BLaER1 treated with 17β-estradiol and CSF1 and Interleukin-3, amounts not matched to agents 10 nM and 100 nM (cell line): ENCODE measurements around the gene ITGAV.
A peak's percentile ranks its signal among the peaks of the same experiment; 100 is the strongest.

Experiments
- H3K27ac ChIP-seq, 11 experiments: shearing (Covaris generic); formaldehyde crosslinking; 2 replicates each; pipeline ENCODE4 v1.8.1; 2022
- H3K27me3 ChIP-seq, 11 experiments: shearing (Covaris generic); formaldehyde crosslinking; 2 replicates each; pipeline ENCODE4 v1.8.1; 2022
- H3K36me3 ChIP-seq, 11 experiments: shearing (Covaris generic); formaldehyde crosslinking; 2 replicates each; pipeline ENCODE4 v1.8.1; 2022
- H3K4me1 ChIP-seq, 10 experiments: shearing (Covaris generic); formaldehyde crosslinking; 2 replicates each; pipeline ENCODE4 v1.8.1; 2022
- H3K4me2 ChIP-seq, 11 experiments: shearing (Covaris generic); formaldehyde crosslinking; 2 replicates each; pipeline ENCODE4 v1.8.1; 2022
- H3K4me3 ChIP-seq, 10 experiments: shearing (Covaris generic); formaldehyde crosslinking; 2 replicates each; pipeline ENCODE4 v1.8.1; 2022
- H3K9ac ChIP-seq, 11 experiments: shearing (Covaris generic); formaldehyde crosslinking; 2 replicates each; pipeline ENCODE4 v1.8.1; 2022
- H3K9me3 ChIP-seq, 11 experiments: shearing (Covaris generic); formaldehyde crosslinking; replicated peaks in 1 of 11; 2 replicates each; pipeline ENCODE4 v1.8.1; 2022
- H4K20me1 ChIP-seq, 11 experiments: shearing (Covaris generic); formaldehyde crosslinking; 2 replicates each; pipeline ENCODE4 v1.8.1; 2022
- Cebpa-rat ChIP-seq, 11 experiments: shearing (Covaris generic); IDR thresholded peaks; 2 replicates each; pipeline ENCODE4 v1.8.1; 2022

The ITGAV gene

DNA sequence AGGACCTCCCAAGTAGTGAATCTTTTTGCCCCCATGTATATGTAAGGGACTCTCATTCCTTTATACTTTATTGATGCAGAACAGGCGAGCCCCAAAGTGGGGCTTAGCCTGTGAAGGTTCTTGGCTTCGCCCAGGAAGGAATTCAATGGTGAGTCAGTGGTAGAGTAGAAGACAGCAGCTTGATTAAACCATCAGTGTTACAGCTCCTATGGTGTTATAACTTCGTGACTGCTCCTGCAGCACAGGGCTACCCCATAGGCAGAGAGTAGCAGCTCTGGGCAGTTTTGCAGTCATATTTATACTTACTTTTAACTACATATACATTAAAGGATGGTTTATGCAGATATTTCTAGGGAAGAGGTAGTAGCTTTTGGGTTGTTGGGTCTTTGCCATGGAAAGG lies 115.0 kb downstream of the ITGAV start:
- H3K36me3 ChIP-seq, result no peaks in the 10 kb centered on the region
- H3K9me3 ChIP-seq, result no peaks in the 10 kb centered on the region
- TF ChIP-seq Cebpa-rat (IDR thresholded peaks at IDR 0.05), result no peak
- H3K4me1 ChIP-seq, result peaks cover 0 to 8% (median 4%) of the 10 kb centered on the region in 10 experiments; a peak in 7 of 20 replicates
- no peak overlapping the region for H3K4me2 ChIP-seq
- no peak overlapping the region for H3K9ac ChIP-seq
- H3K27me3 ChIP-seq, result no peaks in the 10 kb centered on the region
- no peaks in the 10 kb centered on the region for H4K20me1 ChIP-seq
- no peak overlapping the region for H3K27ac ChIP-seq
- no peak overlapping the region for H3K4me3 ChIP-seq

DNA sequence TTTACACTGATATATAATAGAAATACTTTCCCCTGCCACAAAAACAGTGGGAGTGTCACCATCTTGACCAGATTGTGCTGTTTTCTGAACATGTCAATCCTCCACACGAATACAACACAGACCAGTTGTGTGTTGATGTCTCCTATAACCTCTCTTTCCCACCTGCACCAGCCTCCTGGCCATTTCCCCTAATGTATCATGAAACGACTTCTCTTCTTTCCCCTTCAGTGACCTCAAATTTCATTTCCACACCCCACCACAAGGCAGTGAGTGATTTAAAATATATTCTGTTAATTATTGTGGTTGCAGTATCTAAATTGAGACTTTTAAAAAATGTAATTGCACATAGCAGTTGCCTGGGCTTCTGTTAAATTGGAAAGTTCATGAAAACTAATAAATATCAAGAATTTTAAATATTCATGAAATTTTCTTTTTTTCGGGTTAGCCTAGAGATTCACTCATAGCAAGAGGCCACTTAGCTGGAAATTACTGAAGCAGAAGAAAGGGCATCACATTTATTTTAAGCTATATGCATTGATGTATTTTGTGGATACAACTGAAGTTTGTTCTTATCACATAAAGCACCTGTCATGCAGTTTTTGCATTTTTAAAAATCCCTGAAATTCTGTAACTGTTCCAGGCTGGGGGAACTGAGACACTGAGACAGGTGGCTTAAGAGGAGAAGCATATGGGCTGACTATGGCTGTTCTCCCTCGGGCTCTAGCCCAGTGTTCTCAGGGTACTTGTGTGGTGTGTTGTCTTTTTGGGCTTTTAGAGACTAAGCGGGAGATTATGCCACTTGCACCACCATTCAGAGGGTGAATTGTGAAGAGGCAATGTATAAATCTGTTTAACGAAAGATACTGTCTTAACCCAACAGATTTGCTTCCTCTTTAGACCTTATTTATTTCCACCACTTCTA lies 119.9 kb downstream of the ITGAV start:
- H3K9ac ChIP-seq, result no peak overlapping the region
- no peaks in the 10 kb centered on the region for H3K9me3 ChIP-seq
- peak overlapping the region in 5 of 11 experiments; percentile 5 to 35 (median 12); a peak in 5 of 22 replicates for H3K4me2 ChIP-seq
- peaks cover 0 to 23% (median 11%) of the 10 kb centered on the region in 10 experiments; a peak in 11 of 20 replicates for H3K4me1 ChIP-seq
- H3K27ac ChIP-seq, result no peak overlapping the region
- no peaks in the 10 kb centered on the region for H3K27me3 ChIP-seq
- no peak for TF ChIP-seq Cebpa-rat (IDR thresholded peaks at IDR 0.05)
- H4K20me1 ChIP-seq, result no peaks in the 10 kb centered on the region
- H3K4me3 ChIP-seq, result no peak overlapping the region
- no peaks in the 10 kb centered on the region for H3K36me3 ChIP-seq

- H3K27me3 ChIP-seq, result no peaks in the 10 kb centered on the region
- no peak for TF ChIP-seq Cebpa-rat (IDR thresholded peaks at IDR 0.05)
- H3K36me3 ChIP-seq, result no peaks in the 10 kb centered on the region
- no peaks in the 10 kb centered on the region for H4K20me1 ChIP-seq
- H3K4me3 ChIP-seq, result no peak overlapping the region
- H3K9ac ChIP-seq, result no peak overlapping the region
- no peak overlapping the region for H3K27ac ChIP-seq
- H3K9me3 ChIP-seq, result no peaks in the 10 kb centered on the region
- peaks cover 0 to 30% (median 15%) of the 10 kb centered on the region in 10 experiments; a peak in 11 of 20 replicates for H3K4me1 ChIP-seq
- H3K4me2 ChIP-seq, result no peak overlapping the region; a peak in 1 of 22 replicates
These were observed 123.8 kb downstream of the ITGAV start for GRCh38 chr2:186713691-186714090.

DNA sequence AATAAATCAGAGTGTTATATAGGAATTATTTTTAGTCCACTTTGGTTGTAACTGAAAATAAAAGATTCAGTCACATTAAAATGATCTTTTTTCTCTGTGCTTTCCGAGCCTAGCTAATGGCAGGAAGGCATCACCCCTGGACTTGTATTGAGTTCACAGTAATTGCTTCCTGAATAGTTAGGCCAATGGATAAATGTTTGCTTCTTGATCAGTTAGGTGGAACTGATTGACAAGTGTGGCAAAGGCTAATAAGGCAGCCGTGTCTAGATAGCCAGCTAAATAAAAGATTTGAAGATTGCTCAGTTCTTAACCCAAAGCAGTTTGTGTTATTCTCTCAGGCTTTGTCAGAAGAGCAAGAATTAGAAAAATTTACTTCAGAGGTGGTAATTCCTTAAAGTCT lies 124.8 kb downstream of the ITGAV start:
- TF ChIP-seq Cebpa-rat (IDR thresholded peaks at IDR 0.05), result no peak
- H3K36me3 ChIP-seq, result no peaks in the 10 kb centered on the region
- H3K9ac ChIP-seq, result no peak overlapping the region
- H3K4me2 ChIP-seq, result peak overlapping the region in 7 of 11 experiments; percentile 11 to 66 (median 43); a peak in 9 of 22 replicates
- H3K9me3 ChIP-seq, result no peaks in the 10 kb centered on the region
- no peak overlapping the region for H3K4me3 ChIP-seq
- no peak overlapping the region for H3K27ac ChIP-seq
- no peaks in the 10 kb centered on the region for H4K20me1 ChIP-seq
- no peaks in the 10 kb centered on the region for H3K27me3 ChIP-seq
- H3K4me1 ChIP-seq, result peaks cover 0 to 24% (median 13%) of the 10 kb centered on the region in 10 experiments; a peak in 11 of 20 replicates

GRCh38 chr2:186716004-186716403 lies 126.1 kb downstream of the ITGAV start:
- no peak for TF ChIP-seq Cebpa-rat (IDR thresholded peaks at IDR 0.05)
- Histone ChIP-seq H3K4me1 (peaks cover 0 to 17% (median 9%) of the 10 kb centered on the region in 10 experiments; a peak in 11 of 20 replicates), H3K9ac (no peak overlapping the region), H4K20me1 (no peaks in the 10 kb centered on the region), H3K27me3 (no peaks in the 10 kb centered on the region), H3K9me3 (no peaks in the 10 kb centered on the region), H3K4me2 (no peak overlapping the region), H3K27ac (no peak overlapping the region), H3K36me3 (no peaks in the 10 kb centered on the region), H3K4me3 (no peak overlapping the region)

DNA sequence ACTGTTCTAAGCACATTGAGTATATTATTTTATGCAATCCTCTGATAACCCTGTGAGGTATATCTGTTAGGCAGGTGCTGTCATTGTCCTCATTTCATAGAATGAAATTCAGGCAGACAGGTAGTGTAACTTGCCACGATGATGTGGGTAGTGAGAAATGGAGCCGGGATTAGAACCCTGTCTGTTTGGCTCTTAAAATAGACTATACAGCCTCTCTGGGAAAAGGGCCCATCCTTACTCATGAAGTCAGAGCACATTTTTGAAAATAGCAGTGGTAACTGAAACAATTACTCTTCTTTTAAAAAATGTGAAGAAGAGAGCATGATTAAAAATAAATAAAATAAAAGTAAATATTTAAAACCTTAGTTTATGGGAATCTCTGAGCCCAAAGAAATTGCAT lies 127.0 kb downstream of the ITGAV start:
- H4K20me1 ChIP-seq, result no peaks in the 10 kb centered on the region
- no peak overlapping the region for H3K4me3 ChIP-seq
- TF ChIP-seq Cebpa-rat (IDR thresholded peaks at IDR 0.05), result no peak
- peaks cover 0 to 17% (median 9%) of the 10 kb centered on the region in 10 experiments; a peak in 11 of 20 replicates for H3K4me1 ChIP-seq
- no peaks in the 10 kb centered on the region for H3K36me3 ChIP-seq
- no peaks in the 10 kb centered on the region for H3K27me3 ChIP-seq
- H3K27ac ChIP-seq, result no peak overlapping the region
- H3K4me2 ChIP-seq, result no peak overlapping the region
- H3K9ac ChIP-seq, result no peak overlapping the region
- no peaks in the 10 kb centered on the region for H3K9me3 ChIP-seq

DNA sequence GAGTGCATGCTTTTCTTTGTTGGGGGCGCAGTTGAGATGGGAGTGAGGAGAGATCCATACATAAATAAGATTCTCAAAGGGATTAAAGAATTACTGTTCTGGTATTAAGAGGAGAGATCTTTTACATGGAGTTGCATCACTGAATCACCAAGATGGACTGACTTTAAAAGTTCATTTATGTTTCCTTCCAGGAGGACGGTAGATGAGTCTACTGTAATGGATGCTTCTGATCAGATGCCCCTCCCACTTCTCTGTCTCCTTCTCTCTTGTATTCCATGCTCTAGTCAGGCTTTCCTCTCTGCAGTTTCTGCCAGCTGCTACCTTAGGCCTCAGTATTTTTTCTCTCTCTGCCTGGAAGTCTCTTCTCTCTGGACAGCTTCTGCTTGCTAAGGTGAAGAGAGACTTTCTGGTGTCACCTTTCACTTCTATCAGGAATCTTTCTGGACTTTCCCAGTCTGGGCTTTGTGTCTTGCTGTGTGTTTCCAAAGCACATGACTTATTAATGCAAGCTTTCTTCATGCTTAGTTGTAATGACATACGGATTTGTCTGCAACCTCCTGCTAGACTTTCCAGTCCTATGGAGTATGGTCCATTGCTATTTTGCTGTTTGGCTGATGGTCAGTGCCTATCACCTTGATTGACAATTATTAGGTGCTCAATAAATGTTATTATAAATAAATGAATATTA lies 127.6 kb downstream of the ITGAV start:
- H3K27me3 ChIP-seq, result no peaks in the 10 kb centered on the region
- no peak overlapping the region for H3K4me2 ChIP-seq
- no peak overlapping the region for H3K9ac ChIP-seq
- TF ChIP-seq Cebpa-rat (IDR thresholded peaks at IDR 0.05), result no peak
- H3K9me3 ChIP-seq, result no peaks in the 10 kb centered on the region
- H3K4me1 ChIP-seq, result peaks cover 0 to 17% (median 9%) of the 10 kb centered on the region in 10 experiments; a peak in 11 of 20 replicates
- H3K4me3 ChIP-seq, result no peak overlapping the region
- no peak overlapping the region for H3K27ac ChIP-seq
- H4K20me1 ChIP-seq, result no peaks in the 10 kb centered on the region
- H3K36me3 ChIP-seq, result no peaks in the 10 kb centered on the region

- Histone ChIP-seq H3K4me3 (no peak overlapping the region), H3K27ac (no peak overlapping the region), H3K27me3 (no peaks in the 10 kb centered on the region), H4K20me1 (no peaks in the 10 kb centered on the region), H3K4me2 (no peak overlapping the region), H3K9ac (no peak overlapping the region), H3K36me3 (no peaks in the 10 kb centered on the region), H3K4me1 (peaks cover 0 to 17% (median 9%) of the 10 kb centered on the region in 10 experiments; a peak in 11 of 20 replicates), H3K9me3 (no peaks in the 10 kb centered on the region)
- no peak for TF ChIP-seq Cebpa-rat (IDR thresholded peaks at IDR 0.05)
These were observed 128.3 kb downstream of the ITGAV start for GRCh38 chr2:186718122-186718521.

DNA sequence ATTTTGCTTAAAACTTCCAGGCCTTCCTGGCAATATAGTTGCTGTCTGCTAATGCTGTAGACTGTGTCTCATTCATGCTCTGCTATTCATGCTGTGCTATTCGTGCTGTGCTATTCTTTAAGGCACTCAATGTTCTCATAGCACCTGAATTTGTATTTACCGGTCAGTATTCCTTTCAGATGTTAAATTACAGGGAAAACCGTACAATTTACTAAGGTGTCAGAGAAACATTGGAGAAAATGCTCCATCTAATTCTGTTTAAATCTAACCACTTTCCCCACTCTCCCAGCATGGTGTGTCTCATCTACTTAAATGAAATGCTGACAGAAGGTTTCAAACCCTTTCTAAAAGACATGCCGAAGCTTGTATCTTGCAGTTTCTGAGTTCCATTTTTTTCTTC lies 129.0 kb downstream of the ITGAV start:
- H4K20me1 ChIP-seq, result no peaks in the 10 kb centered on the region
- H3K4me1 ChIP-seq, result peaks cover 0 to 15% (median 9%) of the 10 kb centered on the region in 10 experiments; a peak in 11 of 20 replicates
- H3K4me2 ChIP-seq, result no peak overlapping the region
- no peak overlapping the region for H3K27ac ChIP-seq
- no peak overlapping the region for H3K4me3 ChIP-seq
- no peaks in the 10 kb centered on the region for H3K27me3 ChIP-seq
- H3K36me3 ChIP-seq, result no peaks in the 10 kb centered on the region
- TF ChIP-seq Cebpa-rat (IDR thresholded peaks at IDR 0.05), result no peak
- H3K9me3 ChIP-seq, result no peaks in the 10 kb centered on the region
- no peak overlapping the region for H3K9ac ChIP-seq
